GM19043 (cell line): Measurements from ENCODE around the gene CHI3L1.

ENCODE experiments used
- ATAC-seq: cut with Tn5 transposase; IDR thresholded peaks from one replicate; pipeline ENCODE4 v1.9.1; 2021; ENCODE audit warnings: low read depth; ENCODE audit not compliant: unreplicated experiment

The CHI3L1 gene

DNA sequence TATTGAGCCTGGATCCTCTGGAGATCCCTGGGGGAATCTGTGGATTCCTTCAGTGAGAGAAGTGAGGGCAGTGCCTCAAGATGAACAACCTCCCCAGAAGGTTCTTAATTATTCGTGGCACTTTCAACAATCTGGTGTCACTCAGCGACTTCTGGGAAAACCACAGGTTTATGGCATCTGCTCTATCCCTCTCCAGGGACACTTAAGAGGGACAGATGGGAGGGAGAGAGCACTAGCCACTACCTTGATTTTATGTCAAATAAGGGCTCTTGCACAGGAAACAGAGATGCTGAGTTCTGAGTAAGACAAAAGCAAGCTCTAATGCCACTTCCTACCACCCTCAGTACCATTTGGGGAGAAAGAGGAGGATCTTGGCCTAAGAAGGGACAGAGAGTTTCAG lies 21.2 kb upstream of the CHI3L1 start:
- ATAC-seq, result no peak

DNA sequence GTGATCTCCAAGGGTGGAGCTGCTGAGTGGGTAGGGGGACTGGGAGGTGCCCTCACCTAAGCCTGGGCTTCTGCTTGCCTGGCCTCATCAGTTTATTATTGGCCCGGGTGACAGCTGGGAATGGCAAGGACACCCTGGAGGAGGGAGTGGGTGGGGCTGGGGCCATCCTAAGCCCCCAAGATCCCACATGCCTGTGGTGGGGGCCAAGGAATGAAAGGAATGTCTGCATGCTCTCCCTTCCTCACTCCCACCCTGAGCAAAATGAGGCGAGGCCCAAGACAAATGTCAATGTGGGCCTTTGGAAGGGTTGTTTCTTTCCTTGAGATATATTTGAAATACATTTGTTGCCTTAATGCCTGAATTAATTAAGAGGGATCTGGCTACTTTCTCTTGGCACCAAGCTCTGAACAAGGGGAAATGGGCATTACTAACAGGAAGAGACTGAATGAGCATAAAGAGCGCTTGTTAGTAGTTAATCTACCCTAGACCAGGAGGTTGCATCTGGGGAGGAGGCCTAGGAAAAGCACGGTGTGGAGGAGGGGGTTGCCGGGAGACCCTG lies 19.7 kb upstream of the CHI3L1 start:
- no peak for ATAC-seq

DNA sequence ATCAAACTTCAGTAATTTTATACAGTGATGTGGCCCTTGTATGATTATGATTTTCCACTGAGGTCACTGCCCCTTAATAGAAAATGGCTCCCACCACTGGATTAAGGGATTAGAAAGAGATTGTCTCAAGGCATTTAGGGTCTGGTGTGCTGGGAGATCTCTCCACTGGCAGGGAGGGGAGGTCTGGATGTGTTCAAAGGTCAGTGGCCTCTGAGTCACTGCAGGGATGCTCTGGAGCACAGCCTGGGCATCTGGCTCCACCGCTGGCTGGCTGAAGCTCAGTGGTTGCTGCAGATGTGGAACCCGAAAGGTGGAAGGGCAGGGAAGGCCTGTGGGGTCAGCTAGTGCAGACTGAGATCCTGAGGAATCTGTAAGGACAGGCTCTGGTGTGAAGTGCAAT lies 18.3 kb upstream of the CHI3L1 start:
- no peak for ATAC-seq

DNA sequence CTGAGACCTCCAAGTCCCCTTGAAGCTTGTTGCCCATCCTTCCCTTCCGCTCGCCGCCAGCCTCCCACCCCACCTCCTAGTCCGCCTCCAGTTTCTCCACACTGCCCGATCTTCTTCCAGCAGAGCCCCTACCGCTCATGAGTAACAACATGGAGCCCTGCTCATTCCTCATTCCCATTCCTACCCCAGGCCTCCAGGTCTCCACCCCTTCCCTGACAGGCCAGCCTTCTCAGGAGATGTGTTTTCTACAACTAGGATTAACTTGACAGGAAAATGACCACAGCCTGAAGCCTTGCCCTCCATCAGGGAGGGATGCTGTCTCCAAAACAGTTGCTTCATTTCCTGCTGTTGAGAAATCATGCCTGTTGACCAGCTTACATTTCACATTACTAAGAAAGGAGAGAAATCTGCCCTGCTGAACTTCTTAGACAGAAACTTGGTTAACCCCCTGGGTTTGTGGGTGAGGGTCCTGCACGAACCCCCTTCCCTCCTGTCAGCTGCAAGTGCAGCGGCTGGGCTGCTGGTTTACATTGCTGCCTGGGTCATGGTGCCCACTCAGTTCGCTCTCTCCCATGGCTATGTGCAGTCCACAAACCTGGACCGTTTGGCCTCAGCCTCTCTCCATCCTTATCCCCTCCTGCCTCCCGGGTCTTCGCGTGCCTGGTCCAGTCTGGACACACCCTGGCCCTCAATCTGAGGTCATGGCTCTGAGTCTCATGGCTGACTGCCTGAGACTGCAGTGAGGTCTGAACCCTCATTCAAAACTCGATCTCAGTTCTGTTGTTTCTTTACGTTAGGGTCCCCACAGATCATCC lies 16.1 kb upstream of the CHI3L1 start:
- no peak for ATAC-seq

DNA sequence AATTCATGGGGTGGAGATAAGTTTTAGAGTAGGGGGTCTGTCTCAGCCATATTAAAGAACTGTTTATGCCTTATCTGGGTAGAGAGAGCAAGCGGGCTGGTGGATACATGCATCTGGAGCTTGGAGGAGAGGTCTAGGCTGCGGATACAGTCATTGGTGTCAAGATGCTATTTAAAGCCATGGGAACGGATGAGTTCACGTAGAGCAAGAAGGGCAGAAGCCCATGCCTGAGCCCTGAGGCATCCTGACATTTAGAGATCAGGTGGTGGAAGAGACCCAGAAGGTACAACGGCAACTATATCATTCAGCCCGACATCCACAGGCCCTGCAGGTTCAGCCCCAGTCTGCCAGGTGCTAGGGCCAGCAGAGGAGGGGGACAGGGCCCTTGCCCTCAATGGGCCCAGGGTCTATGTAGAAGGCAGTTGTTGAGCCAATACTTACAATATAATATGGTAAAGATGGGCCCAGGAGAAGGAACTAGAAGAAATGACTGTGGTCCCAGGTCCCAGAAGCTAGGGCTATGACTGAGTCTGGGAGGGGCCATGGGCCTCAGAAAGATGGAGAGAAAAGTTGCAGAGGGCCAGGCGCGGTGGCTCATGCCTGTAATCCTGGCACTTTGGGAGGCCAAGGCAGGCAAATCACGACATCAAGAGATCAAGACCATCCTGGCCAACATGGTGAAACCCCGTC lies 15.2 kb upstream of the CHI3L1 start:
- ATAC-seq, result no peak

DNA sequence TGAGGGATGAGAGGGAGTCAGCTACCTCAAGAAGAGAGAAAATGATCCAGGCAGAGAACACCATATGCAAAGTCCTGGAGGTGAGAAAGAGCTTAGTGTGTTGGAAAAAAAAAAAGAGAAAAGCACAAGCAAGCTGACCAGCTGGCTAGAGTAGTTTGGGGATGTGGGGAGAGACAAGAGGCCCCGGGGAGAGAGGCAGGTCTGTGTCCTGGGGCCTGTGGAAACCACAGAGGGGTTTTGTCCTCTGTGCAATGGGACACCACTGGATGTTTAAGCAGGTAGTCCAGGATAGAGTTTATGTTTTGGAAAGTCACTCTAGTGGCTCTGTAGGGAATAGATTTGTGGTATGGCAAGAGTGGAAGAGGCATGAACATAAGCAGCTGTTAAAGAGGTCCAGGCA lies 14.4 kb upstream of the CHI3L1 start:
- ATAC-seq, result no peak

DNA sequence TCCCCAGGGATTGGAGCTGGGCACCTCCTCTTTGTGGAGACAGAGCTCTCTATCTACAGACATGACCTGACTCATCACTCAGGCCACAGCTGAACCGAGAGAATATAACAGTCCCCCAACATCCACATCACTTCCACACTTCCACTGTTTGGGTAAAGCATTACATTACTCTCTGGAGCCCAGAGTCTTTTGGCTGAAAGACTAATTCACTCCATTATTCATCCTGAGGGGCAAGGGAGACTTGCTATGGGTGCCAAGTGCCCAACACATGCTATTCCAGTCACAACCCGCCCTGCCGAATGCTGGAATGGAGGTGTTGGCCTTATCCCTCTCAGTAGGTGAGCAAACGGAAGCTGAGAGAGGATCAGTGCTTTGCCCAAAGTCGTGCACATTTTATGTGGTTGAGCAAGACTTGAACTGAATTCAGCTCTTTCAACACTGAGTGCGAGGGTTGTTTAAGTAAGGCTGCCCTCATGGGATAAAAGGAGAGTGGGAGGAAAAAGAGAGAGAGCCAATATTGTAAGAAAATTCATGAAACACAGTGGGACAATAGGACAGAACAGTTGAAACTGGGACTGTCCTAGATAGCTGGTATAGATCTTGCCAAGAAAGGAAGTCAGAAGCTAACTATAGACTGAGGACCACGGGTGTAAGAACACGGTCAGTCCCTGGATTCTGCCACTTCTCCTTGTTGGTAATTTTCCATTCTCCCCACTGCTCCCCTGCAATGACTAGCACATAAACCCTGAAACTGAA lies 13.5 kb upstream of the CHI3L1 start:
- ATAC-seq, result no peak

DNA sequence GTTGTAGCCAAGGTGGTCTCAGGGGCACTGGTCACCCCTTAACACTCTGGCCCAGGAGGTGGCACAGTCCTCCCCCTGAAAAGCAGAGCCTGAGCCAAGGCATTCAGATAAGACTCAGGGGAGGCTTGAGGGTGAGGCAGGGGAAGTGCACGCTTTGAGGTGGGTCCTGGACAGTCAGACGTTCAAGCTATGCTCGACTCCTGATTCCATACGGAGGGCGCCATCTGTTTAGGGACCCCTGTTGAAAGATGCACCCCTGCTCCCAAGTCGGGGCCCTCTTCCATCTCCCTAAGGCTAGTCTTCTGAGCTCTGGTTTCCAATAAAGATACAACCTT lies 12.9 kb upstream of the CHI3L1 start:
- no peak for ATAC-seq

DNA sequence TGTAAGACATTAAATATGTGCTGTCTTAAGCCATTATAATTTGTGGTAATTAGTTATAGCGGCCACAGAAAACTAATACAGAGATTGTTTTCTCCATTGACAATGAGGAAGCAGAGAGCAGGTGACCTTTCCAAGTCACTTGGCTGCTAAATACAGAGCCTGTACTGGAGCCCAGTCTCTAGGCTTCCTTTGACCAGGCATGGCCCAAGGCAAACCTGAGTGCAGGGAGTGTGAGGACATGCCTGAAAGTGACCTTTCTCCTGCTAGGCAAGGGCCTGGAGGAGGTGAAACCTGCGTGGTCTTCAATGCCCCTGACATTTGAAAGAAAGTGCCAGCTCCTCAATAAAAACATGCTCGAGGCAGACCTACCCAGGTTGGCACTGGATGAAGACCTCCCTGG lies 12.5 kb upstream of the CHI3L1 start:
- no peak for ATAC-seq

DNA sequence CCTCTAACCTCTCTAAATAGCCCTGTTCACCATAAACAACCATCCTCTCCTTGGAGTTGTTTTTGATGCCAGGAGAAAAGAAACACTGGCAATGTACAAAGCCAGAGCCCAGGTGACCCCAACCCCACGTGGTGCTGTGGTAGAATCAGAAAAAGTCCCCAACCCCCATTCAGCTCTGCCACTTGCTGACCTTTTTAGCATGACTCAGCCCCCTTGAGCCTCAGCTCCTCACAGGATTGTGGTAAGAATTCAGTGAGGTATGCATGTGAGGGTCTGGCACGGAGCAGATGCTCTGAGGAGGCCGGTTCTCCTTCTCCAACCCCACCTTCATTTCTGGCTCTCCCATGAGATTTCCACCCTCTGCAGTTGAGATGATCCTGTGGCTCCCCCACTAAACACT lies 11.1 kb upstream of the CHI3L1 start:
- no peak for ATAC-seq

DNA sequence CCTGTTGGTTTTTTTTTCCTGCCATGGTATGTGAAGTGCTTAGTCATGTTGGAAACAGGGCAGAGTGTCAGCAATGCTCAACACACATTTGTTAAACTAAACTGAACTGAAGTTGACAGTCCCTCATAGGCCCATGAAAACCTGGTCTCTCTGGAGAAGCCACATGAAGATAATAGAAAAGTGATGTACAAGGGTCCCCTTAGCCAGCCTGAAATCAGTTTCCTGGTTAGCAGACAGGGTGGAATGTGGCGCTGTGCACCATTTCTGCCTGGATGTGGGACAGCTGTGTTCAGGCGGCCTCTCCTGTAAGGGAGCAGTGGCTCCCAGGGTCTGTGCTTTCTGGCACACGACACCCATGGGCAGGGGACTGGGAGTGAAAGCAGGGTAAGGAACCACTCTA lies 9.9 kb upstream of the CHI3L1 start:
- no peak for ATAC-seq

DNA sequence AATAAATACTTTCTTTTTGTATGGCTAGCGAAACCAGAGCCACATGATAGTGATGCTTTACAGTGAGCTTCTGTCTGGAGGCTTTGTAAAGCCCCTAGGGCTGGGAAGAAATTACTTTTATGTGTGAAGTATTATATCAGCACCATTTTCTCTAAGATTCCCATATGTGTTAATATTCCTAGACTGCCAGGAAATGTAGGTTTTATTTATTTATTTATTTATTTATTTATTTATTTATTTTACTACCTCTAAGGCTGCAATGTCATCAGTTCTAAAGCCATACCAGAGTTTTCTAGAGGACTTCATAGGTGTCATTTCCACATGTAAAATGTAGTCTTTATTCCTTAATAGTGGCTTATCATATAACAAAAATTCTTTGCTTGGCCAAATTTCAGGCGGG lies 4.4 kb upstream of the CHI3L1 start:
- no peak for ATAC-seq

DNA sequence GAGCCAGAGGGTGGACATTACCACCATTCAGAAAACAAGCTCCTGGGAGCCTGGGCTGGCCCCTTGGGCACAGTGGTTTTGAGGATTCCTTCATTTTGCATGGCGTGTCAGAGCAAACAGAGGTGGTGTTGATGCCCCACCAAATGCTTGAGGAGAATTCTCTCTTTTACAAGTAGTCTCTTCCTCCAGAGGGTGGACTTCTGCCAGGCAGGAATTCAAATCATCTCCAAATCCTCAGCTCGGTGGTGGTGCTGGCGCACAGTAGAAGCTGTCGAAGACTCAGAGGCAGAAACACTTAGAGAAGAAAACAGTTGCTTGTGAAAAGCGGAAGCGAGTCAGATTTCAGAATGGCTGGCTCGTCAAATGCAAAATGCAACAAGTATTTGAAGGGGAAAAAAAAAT lies 3.4 kb upstream of the CHI3L1 start:
- ATAC-seq, result no peak

DNA sequence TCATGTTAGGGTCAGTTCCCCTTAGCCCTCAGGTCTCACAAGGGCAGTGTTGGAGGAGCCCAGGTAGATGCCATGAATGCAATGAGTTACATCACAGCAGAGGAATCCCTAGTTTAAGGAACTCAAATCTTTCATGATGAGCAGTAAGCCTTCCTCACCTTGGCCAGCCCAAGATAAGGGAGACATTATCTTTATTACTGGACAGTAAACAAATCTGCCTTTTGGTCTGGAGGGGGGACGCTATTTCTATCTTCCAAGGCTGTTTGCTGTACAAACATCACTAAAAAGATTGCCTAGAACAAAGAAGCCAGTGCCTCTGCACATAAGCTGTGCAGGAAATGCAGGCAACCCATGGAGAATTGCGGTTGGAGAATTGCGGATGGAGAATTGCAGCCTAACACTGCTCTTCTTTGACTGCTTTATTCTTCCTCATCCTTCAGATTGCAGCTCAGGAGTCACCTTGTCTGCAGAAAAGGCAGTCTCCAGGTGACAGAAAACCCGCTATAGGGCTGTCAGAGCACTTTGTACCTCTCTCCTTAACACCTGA lies 2.3 kb upstream of the CHI3L1 start:
- ATAC-seq, result no peak

DNA sequence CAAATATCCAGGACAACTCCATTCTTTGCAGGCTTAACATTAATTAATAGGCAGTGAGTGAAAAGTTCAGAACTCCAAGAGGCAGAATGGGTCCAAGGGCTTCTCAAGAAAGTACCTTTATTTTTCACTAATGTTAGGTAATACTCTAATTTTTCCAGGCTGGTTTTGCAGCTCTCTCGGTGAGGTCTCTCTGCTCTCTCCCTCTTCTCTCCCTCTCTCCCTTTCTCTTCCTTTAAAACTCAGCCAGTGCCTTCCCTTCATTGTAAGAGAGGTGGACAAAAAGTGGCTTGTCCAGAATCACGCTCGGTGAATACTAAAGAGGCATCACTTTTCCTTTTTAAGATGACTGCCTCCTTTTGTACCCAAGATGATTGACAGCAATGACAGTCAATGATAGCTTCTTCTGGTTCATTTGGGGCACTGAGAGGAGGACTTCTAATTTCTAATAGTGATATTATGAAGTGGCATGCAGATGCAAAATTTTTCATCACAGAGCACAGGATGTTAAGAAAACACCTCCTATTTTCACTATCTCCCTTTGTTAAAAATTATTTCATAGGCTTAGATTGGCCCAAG lies 1.3 kb upstream of the CHI3L1 start:
- no peak for ATAC-seq

DNA sequence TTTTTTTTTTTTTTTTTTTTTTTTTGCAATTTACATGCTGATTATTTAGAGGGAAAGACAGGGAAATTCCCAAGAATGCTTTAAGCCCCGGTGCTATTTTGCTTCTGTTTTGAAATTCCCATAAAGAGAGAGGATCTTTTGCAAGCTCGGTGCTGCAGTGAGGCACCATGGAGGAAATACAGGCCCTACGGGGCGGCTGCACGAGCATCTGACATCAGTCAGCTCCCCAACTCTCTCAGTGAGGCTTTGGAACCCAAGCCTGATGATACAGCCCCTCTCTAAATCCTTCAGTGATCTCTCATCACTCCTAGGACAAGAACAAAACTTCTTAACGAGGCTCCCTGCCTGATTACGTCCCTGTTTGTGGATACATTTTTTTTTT lies 791 bp upstream of the CHI3L1 start:
- no peak for ATAC-seq

DNA sequence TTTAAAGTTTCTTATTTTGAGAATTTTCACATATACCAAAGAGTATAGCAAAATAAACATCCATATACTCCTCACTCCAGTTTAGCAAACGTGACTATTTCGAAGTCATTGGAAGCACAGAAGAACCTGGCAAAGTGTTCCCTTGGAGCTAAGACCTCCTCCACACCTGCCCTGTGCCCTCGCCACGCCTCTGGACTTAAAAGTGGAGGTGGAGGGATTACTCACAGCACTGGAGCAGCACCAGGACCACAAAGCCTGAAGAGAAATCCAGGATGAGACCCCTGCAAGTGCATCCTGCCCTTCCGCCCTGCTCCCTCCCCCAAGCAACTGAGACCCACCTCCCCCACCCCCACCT lies 436 bp downstream of the CHI3L1 start:
- ATAC-seq, result no peak

DNA sequence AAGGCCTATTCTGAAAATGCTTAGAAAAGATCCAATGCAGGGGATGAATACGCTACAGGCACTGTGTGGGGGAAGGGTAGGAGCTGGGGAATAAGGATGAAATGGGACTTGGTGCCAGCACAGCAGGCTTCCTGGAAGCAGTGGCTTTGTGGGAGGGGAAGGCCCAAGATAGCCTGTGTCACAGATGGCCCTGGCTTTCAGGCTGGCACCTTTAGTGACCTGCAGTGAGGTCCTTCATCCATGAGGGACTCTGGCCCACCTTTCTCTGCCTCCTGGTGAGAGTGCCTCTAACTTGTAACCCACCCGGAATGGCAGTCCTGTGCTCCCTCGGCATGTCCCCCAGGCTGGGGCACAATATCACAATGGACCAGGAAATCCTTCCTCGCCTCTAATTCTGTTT lies 919 bp downstream of the CHI3L1 start:
- no peak for ATAC-seq

DNA sequence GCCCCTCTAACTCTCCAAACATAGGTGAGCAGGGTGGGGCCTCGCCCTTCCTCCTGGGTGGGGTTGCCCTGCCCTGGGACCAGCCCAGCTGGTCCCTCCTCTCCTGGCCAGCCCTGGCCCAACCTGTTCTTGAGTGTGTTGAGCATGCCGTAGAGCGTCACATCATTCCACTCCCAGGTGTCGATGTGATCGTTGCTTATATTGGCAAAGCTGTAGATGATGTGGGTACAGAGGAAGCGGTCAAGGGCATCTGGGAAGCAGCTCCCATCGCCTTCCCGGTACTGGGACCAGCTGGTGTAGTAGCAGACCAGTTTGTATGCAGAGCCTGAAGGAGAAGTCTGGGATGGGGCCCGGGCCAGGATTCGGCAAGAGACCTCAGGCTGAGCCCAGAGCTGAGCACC lies 1.4 kb downstream of the CHI3L1 start:
- no peak for ATAC-seq

DNA sequence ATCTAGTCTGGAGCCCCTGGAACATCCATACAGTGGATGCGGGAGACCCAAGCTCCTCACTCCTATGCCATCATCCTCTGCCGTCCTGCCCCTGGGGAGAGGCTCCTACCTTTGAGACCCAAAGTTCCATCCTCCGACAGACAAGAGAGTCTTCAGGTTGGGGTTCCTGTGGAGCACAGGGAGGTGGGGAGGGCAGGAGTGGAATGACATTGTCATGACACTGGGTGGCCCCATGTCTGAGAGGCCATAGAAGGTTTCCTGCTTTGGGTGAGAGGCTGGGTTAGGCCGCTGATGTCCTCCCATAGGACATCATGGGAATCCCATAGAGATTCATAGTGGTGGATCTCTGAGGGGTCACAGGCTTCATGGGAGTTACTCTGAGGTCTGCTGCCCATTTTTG lies 2.0 kb downstream of the CHI3L1 start:
- no peak for ATAC-seq

DNA sequence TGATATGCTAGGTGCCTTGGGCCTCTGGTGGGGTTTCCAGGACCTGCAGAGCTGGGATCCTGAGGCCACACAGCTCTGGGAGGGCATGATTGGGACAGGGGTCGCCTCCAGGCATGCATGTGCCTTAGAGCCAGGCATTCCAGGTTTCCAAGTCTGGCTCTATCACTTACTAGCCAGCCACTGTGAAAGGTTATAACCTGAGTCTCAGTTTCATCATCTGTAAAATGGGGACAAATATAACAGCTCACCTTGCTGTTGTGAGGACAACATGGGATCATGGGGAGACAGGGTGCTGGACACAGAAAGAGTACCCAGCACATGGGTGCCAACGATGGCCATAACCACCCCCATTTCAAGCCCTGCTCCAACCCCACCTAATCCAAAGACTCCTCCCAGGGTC lies 2.7 kb downstream of the CHI3L1 start:
- ATAC-seq, result no peak
